Dedifferentiated amniotic fluid mesenchymal stem cell (primary cell): ENCODE results near the gene RBM18.

Experiments used
- DNase-seq: peaks from one replicate; pipeline ENCODE4 v3.0.0-alpha.2; 2016; ENCODE audit errors: extremely low spot score

RBM18 gene

DNA sequence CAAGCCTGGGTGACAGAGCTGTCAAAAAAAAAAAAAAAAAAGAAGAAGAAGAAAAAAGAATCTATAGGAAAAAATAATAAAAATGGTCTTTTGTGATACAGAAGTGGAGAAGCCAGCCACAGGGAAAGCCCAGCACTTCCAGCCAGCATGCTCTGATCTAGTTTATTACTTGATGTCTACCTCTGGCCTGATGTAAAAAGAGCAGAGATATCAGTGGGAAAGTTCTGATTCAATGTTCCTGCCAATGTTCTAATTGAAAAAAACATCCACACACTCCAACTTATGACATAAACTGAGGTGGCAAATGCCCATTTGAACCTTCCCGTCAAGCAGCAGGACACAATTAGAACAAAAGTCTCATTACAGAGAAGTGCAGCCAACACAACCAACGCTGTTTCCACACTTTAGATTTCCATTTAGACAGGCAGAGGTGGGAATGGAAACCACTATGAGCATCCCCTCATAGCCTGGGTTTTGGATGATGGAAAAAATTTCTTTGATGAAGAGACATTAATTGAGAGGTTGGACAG lies 5.7 kb downstream of the RBM18 start:
- DNase-seq, result no peak

- no peak for DNase-seq
These were observed 8.4 kb downstream of the RBM18 start for GRCh38 chr9:122256206-122256605.

GRCh38 chr9:122254761-122255160 lies 9.9 kb downstream of the RBM18 start:
- no peak for DNase-seq

GRCh38 chr9:122252796-122253195 lies 11.8 kb downstream of the RBM18 start:
- no peak for DNase-seq

GRCh38 chr9:122251351-122251750 lies 13.3 kb downstream of the RBM18 start:
- DNase-seq, result no peak

DNA sequence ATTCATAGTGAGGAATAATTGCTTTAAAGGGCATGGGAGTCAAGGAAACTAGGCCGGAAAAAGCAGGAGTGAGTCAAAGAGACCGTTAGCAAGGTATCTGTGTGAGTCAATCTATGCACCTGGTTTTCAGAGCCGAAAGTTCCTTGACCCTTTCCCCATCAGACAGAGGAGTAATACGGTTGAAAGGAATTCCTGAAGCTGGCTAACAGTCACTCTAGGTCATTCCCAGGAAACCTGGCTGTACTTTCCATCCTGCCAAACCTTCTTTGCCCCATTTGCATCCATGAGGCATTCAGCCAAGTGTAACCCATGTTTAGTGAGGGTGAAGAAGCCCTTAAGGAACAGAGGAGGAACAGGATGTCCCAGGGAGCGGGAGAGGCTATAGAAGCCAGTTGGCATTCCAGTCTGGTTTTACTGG lies 16.2 kb downstream of the RBM18 start:
- no peak for DNase-seq

DNA sequence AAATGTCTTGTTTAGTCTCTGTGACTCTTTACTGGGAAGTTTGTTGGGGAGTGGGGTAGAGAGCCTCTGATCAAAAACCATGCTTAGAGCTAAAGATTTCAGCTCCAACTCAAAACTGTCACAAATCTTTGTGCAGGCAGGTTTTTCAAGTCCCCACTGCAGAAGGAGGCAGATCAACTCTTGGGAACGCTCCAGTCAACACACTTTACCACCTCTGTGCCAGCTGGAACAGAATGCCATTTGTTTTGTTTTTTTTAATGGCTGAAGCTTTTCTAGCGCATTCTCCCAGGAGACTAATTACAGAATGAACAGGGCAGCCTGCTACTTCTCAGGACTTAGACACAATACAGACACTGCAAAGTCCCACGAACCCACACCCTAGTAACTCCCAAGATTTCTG lies 18.0 kb downstream of the RBM18 start:
- DNase-seq, result no peak

DNA sequence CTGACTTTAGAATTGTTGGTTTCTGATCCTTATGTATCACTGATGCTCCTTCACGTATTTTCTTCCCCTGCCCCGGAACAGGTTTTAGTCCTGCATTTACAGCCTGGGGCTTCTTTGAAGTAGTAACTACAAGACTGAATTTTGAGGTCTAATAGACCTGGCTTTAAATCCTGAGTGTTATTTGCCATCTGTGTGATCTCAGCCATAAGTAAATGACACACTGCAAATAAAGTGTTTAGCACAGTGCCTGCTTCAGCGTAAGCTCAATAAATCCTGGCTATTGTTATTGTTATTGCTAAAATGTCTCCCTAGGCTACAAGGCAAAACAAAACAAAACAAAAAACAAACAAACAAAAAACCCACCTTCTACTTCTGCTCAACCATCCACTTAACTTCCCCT lies 20.3 kb downstream of the RBM18 start:
- DNase-seq, result no peak

- DNase-seq, result no peak
These were observed 24.9 kb downstream of the RBM18 start for GRCh38 chr9:122239722-122240121.

GRCh38 chr9:122236681-122237080 lies 28.0 kb downstream of the RBM18 start:
- DNase-seq, result no peak

GRCh38 chr9:122234022-122234748 lies 30.5 kb downstream of the RBM18 start:
- no peak for DNase-seq

GRCh38 chr9:122232796-122233306 lies 31.8 kb downstream of the RBM18 start:
- DNase-seq, result no peak

DNA sequence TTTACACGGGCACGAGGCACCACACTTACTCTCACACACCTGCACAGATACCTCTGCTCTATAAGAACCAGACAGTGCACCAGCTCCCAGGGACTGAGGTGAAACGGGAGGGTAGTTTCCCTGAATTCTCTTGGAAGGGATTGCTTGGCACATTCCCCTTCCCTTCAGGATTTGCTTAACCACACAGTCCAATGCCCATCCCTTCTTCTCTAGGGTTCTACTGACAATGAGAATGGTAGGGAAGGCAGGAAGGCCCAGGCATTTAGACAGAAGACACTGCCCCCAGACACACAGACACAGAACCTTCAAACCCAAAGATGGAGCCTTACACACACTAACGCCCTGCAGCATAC lies 35.2 kb downstream of the RBM18 start:
- no peak for DNase-seq

DNA sequence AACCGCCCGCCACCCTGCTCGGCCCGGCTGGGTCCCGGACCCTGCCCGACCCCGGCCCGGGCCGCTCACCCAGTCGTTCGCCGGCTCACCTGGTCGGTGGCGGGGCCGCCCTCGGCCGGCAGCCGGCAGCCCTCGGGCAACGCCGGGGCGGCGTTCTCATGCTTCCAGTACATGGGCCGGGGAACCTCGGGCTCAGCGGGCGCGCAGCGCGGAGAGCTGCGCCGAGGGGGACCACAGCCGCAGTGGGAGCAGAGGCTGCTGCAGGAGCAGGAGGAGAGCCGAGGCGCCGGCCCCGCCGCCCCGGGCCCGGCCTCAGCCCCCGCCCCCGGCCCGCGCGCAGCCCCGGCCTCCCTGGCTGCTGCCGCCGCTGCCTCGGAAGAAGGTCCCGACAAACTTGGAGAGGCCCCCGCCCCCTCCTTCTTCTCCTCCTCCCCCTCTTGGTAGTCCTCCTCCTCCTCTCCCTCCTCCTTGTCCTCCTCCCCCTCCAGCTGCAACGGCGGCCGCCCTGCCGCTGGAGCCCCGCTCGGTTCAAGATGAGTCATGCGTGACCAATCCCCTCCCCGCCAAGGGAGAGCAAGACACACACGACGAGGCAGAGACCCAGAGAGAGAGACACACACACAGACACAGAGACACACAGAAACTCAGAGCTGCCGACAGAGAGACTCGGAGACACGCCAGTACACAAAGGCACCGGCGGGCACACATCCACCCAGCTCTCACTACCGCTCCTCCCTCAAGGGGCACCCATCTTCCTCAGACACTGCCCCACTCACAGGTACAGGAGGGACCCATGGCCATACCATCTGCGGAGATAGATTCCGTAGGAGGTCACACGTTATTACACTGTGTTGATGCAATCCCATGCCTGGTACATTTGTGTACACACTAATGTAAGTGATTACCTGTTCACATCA lies 35.8 kb downstream of the RBM18 start, which contains the start of gene LHX6:
TSS of gene LHX6 (minus strand) at position 390 of the 917 bp plus-strand sequence. CDS start at position 173, 217 bp downstream.
- DNase-seq, result no peak

GRCh38 chr9:122228191-122228567 lies 36.5 kb downstream of the RBM18 start:
- no peak for DNase-seq

DNA sequence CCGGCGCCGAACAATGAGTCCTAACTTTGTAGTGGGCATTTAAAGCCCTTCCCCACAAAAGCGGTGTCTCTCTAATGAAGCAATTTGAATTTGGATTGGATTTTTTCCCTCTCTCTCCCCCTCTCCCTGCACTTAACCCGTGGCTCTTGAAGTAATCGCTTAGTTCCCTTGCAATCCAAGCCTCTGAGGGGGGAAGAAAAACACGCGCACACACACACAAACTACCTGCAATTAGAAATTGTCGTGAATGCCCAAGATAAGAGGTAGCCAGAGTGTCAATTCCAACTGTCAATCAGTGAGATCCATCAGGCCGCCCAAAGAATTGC lies 37.1 kb downstream of the RBM18 start:
- DNase-seq, result no peak

GRCh38 chr9:122226758-122227574 lies 37.7 kb downstream of the RBM18 start:
- DNase-seq, result no peak

- no peak for DNase-seq
These were observed 38.4 kb downstream of the RBM18 start for GRCh38 chr9:122226142-122226757.

- DNase-seq, result no peak
These were observed 39.1 kb downstream of the RBM18 start for GRCh38 chr9:122225312-122226141.

- DNase-seq, result no peak
These were observed 41.2 kb downstream of the RBM18 start for GRCh38 chr9:122223435-122223834.
